GM12878 (cell line): ENCODE measurements around the gene F12. TPM values are rescaled to one million over a fixed set of nuclear protein-coding genes. Genes with fewer than 3 reads are reported as not detected.

Source experiments
- ATAC-seq: fragments of 200-7000 bp; cut with Tn5 transposase; 3 replicates; pipeline ENCODE4 v1.9.1; 2020; ENCODE audit warnings: mild to moderate bottlenecking, moderate library complexity
- BruUV-seq: library from RNA; stranded (reverse); fragments of 400-500 nt; replicated peaks from 2 replicates; lab custom pipeline; 2021; lab: Mats Ljungman, UMichigan
- CTCF ChIA-PET: fragments of 300-600 bp; sonication (Branson Sonifier 250); formaldehyde crosslinking; extraction: SDS; loops from one replicate; lab custom pipeline; 2021; ENCODE audit warnings: inconsistent platforms; lab: Yijun Ruan, JAX
- POLR2A ChIA-PET: fragments of 350-600 bp; formaldehyde crosslinking; extraction: SDS; loops from one replicate; lab custom pipeline; 2021; ENCODE audit warnings: inconsistent platforms; lab: Charles Lee
- RAD21 ChIA-PET: fragments of 300-600 bp; sonication (Branson Sonifier 250); formaldehyde crosslinking; loops from one replicate; lab custom pipeline; 2023; ENCODE audit warnings: antibody characterized with exemption; ENCODE audit not compliant: unreplicated experiment; lab: Charles Lee
- SMC1A ChIA-PET: fragments of 300-600 bp; sonication (Branson Sonifier 250); formaldehyde crosslinking; loops from one replicate; lab custom pipeline; 2023; ENCODE audit not compliant: unreplicated experiment, uncharacterized antibody; lab: Charles Lee
- DNase-seq: peaks from one replicate; pipeline ENCODE4 v3.0.0-alpha.2; 2011; ENCODE audit warnings: low read depth, low spot score
- FAIRE-seq: peaks from 3 replicates; lab custom pipeline; 2011; peaks lifted over from hg19 to GRCh38; lab: Jason Lieb, UNC
- H2AFZ ChIP-seq: 2 replicates; pipeline ENCODE4 v1.6.0; 2011; ENCODE audit warnings: low read depth, low read length, control low read depth; ENCODE audit not compliant: control insufficient read depth
- H3K27ac ChIP-seq: 2 replicates; pipeline ENCODE4 v1.5.1; 2011; ENCODE audit warnings: control low read depth; ENCODE audit not compliant: control insufficient read depth, insufficient read depth
- H3K27me3 ChIP-seq, 2 experiments: replicated peaks in 1 of 2; 2 replicates each; pipeline versions ENCODE4 v1.6.0 to v1.6.1; 2011; ENCODE audit warnings: low read length in 1 of 2; ENCODE audit not compliant: control insufficient read depth in 2 of 2, insufficient read depth in 2 of 2
- H3K36me3 ChIP-seq, 2 experiments: 2 replicates each; pipeline ENCODE4 v1.5.1; 2011; ENCODE audit warnings: low read length in 1 of 2; ENCODE audit not compliant: control insufficient read depth in 2 of 2, insufficient read depth in 2 of 2
- H3K4me1 ChIP-seq: 2 replicates; pipeline ENCODE4 v1.6.1; 2011; ENCODE audit warnings: mild to moderate bottlenecking, low read length, moderate library complexity, mixed read lengths; ENCODE audit not compliant: control insufficient read depth, insufficient read depth
- H3K4me2 ChIP-seq: 2 replicates; pipeline ENCODE4 v1.6.0; 2011; ENCODE audit warnings: control low read depth; ENCODE audit not compliant: control insufficient read depth, insufficient read depth
- H3K4me3 ChIP-seq: fragments of 200-600 bp; sonication (generic); 2 replicates; pipeline ENCODE4 v1.5.1; 2016
- H3K79me2 ChIP-seq: 2 replicates; pipeline ENCODE4 v1.6.0; 2011; ENCODE audit warnings: low read length; ENCODE audit not compliant: control insufficient read depth, insufficient read depth
- H3K9ac ChIP-seq: 2 replicates; pipeline ENCODE4 v1.8.0; 2011; ENCODE audit warnings: low read length, control low read depth, mixed read lengths; ENCODE audit not compliant: control insufficient read depth, insufficient read depth
- H3K9me3 ChIP-seq: replicated peaks from 3 replicates; pipeline ENCODE4 v1.5.1; 2011; ENCODE audit warnings: mild to moderate bottlenecking, low read length; ENCODE audit not compliant: control insufficient read depth, insufficient read depth
- H4K20me1 ChIP-seq: 2 replicates; pipeline ENCODE4 v1.6.0; 2011; ENCODE audit not compliant: control insufficient read depth, insufficient read depth
- CBX3 ChIP-seq: fragments of 200-600 bp; sonication (generic); IDR thresholded peaks from 2 replicates; pipeline ENCODE4 v1.6.1; 2016; ENCODE audit warnings: low read depth, borderline replicate concordance
- CEBPZ ChIP-seq: fragments of 150-350 bp; IDR thresholded peaks from 2 replicates; pipeline ENCODE4 v1.6.1; 2016; ENCODE audit warnings: low read depth, low read length
- E4F1 ChIP-seq: fragments of 450-650 bp; IDR thresholded peaks from 2 replicates; pipeline ENCODE4 v1.6.1; 2018; ENCODE audit warnings: borderline replicate concordance, mild to moderate bottlenecking; ENCODE audit not compliant: partially characterized antibody
- EZH2 ChIP-seq: IDR thresholded peaks from 2 replicates; pipeline ENCODE4 v1.6.1; 2012; ENCODE audit warnings: low read depth, mild to moderate bottlenecking, control low read depth, inconsistent platforms, low read length, borderline replicate concordance; ENCODE audit not compliant: control insufficient read depth
- HDAC2 ChIP-seq: fragments of 200-600 bp; sonication (generic); IDR thresholded peaks from 2 replicates; pipeline ENCODE4 v1.6.1; 2017
- HDAC6 ChIP-seq: fragments of 200-600 bp; sonication (generic); IDR thresholded peaks from one replicate; pipeline ENCODE4 v1.8.0; 2017; ENCODE audit warnings: antibody characterized with exemption; ENCODE audit not compliant: unreplicated experiment
- MYC ChIP-seq: IDR thresholded peaks from 2 replicates; pipeline ENCODE4 v1.6.1; 2011; ENCODE audit warnings: mild to moderate bottlenecking, low read length, moderate library complexity, inconsistent platforms; ENCODE audit not compliant: insufficient read depth, insufficient replicate concordance, insufficient read length, severe bottlenecking
- POLR2A ChIP-seq: IDR thresholded peaks from 2 replicates; pipeline ENCODE4 v1.6.1; 2011; ENCODE audit warnings: low read depth, mild to moderate bottlenecking, low read length
- RAD51 ChIP-seq: fragments of 450-650 bp; IDR thresholded peaks from 2 replicates; pipeline ENCODE4 v1.6.1; 2016; ENCODE audit warnings: moderate library complexity, mild to moderate bottlenecking, inconsistent platforms
- RB1 ChIP-seq: fragments of 450-650 bp; formaldehyde crosslinking; IDR thresholded peaks from 2 replicates; pipeline ENCODE4 v1.6.1; 2017; ENCODE audit warnings: mild to moderate bottlenecking, borderline replicate concordance
- RUNX3 ChIP-seq: IDR thresholded peaks from 2 replicates; pipeline ENCODE4 v1.6.1; 2012; ENCODE audit warnings: low read length, inconsistent platforms
- SMAD5 ChIP-seq: IDR thresholded peaks from 2 replicates; pipeline ENCODE4 v1.6.1; 2016; ENCODE audit warnings: antibody characterized with exemption, low read depth
- SMC3 ChIP-seq: IDR thresholded peaks from 2 replicates; pipeline ENCODE4 v1.6.1; 2011; ENCODE audit warnings: low read length, improper control_type of control experiment, borderline replicate concordance
- TCF12 ChIP-seq: IDR thresholded peaks from 2 replicates; pipeline ENCODE4 v1.6.1; 2011; ENCODE audit warnings: low read depth, mild to moderate bottlenecking, low read length
- WRNIP1 ChIP-seq: IDR thresholded peaks from 2 replicates; pipeline ENCODE4 v1.6.1; 2011; ENCODE audit warnings: low read depth, low read length, improper control_type of control experiment, borderline replicate concordance
- WGBS: methylation state at CpG from one replicate; pipeline ENCODE4 v1.1.6; 2016; ENCODE audit warnings: low lambda C conversion rate; ENCODE audit not compliant: insufficient replicate concordance, insufficient coverage; ENCODE audit errors: missing lambda C conversion rate; 5-methylcytosine and 5-hydroxymethylcytosine counted together
- in situ Hi-C: fragments of 300-500 bp; cut with MboI; formaldehyde crosslinking; loops from 9 replicates; pipeline ENCODE4 v1.14.3; 2018; ENCODE audit warnings: mixed read lengths
- intact Hi-C: fragments of 100-400 bp; cut with micrococcal nuclease; formaldehyde crosslinking; loops from one replicate; pipeline ENCODE4 v1.14.2; 2022; ENCODE audit not compliant: unreplicated experiment
- polyA plus RNA-seq, 11 experiments: library from polyadenylated mRNA; depleted of rRNA in 4 of 11; unstranded in 6 of 11; stranded (reverse) in 5 of 11; fragments of >200 nt; fragmentation: Nextera tagmentation in 4 of 11; fragmentation: Illumina TruSeq in 1 of 11; extraction: Ambion mirVana in 4 of 11; extraction: Trizol in 1 of 11; gene quantifications; 1 replicate in 1 of 11; 2 replicates in 10 of 11; pipeline versions ENCODE4 v1.2.1 to v1.2.3, GENCODE V29; 2011 to 2016; ENCODE audit warnings: inconsistent platforms in 2 of 11, missing spikeins in 2 of 11, low read depth in 1 of 11
- total RNA-seq, 4 experiments: library from RNA; depleted of rRNA in 3 of 4; stranded (reverse); fragments of >200 nt in 3 of 4; fragmentation: Illumina TruSeq in 1 of 4; extraction: Trizol in 1 of 4; gene quantifications; 2 replicates each; pipeline versions ENCODE4 v1.2.1 to v1.2.3, GENCODE V29; 2013 to 2021

Gene F12
- total and polyA plus RNA-seq, 10 of the 15 experiments (the other 5 are each of a cell fraction or from before 2014, with no cell fraction given), result 0.25 to 11.3 (median 5.5) TPM

- no peaks in the 10 kb centered on the region for H4K20me1 ChIP-seq
- 76% methylated on average over 25 of the region's 26 CpGs for WGBS
- BruUV-seq, result no TSS peak
- CTCF ChIA-PET, result interaction anchor here (0.7 to 6.0 kb wide), 18 partner anchors 8 to 258 kb away, joined by 3 to 88 read pairs (median 6); partner anchors contain the start of genes LMAN2, MXD3, RGS14 and SLC34A1
- H3K9me3 ChIP-seq, result no peaks in the 10 kb centered on the region
- FAIRE-seq, result no peak
- no peak overlapping the region for H2AFZ ChIP-seq
- no peaks in the 10 kb centered on the region for H3K79me2 ChIP-seq
- in situ Hi-C loops (no loop called here), intact Hi-C loops (no loop called here)
- peaks cover 14 to 17% of the 10 kb centered on the region in 2 experiments for H3K36me3 ChIP-seq
- H3K27ac ChIP-seq, result no peak overlapping the region
- POLR2A ChIA-PET, result interaction anchor here (0.5 to 2.8 kb wide), 9 partner anchors 12 to 844 kb away, joined by 3 to 11 read pairs (median 4); partner anchors contain the start of gene RGS14
- H3K9ac ChIP-seq, result no peak overlapping the region
- no peaks in the 10 kb centered on the region for H3K27me3 ChIP-seq
- RAD21 ChIA-PET, result interaction anchor here (0.6 to 3.0 kb wide), 11 partner anchors 10 to 85 kb away, joined by 3 to 46 read pairs (median 4); no protein-coding TSS in a partner anchor
- H3K4me1 ChIP-seq, result peaks cover 24% of the 10 kb centered on the region
- ATAC-seq, result no peak
- H3K4me3 ChIP-seq, result no peak overlapping the region
- DNase-seq, result no peak
- SMC1A ChIA-PET, result interaction anchor here (0.7 to 2.6 kb wide), 9 partner anchors 11 to 83 kb away, joined by 3 to 25 read pairs (median 3); partner anchors contain the start of genes LMAN2, RGS14 and SLC34A1
- 0 out of 2 replicates have a peak overlapping the region, but pooled peaks have one; percentile 38 for H3K4me2 ChIP-seq
- TF ChIP-seq RB1 (no peak), HDAC2 (no peak), WRNIP1 (no peak), RAD51 (no peak), EZH2 (no peak), RUNX3 (no peak), E4F1 (no peak), SMAD5 (no peak), HDAC6 (no peak), MYC (no peak), POLR2A (no peak), SMC3 (no peak), CEBPZ (no peak), CBX3 (no peak), TCF12 (no peak)
Measured at GRCh38 chr5:177371120-177372033, 38.0 kb downstream of the F12 start.
